LNCAP (cell line): Measurements from ENCODE around the gene ETDC.

Experiments
- TF ChIP-seq, protein P1 (sequence below): fragments of 450-650 bp; IDR thresholded peaks from 2 replicates; pipeline ENCODE4 v1.5.1; 2017; ENCODE audit warnings: mild to moderate bottlenecking

ETDC gene

DNA sequence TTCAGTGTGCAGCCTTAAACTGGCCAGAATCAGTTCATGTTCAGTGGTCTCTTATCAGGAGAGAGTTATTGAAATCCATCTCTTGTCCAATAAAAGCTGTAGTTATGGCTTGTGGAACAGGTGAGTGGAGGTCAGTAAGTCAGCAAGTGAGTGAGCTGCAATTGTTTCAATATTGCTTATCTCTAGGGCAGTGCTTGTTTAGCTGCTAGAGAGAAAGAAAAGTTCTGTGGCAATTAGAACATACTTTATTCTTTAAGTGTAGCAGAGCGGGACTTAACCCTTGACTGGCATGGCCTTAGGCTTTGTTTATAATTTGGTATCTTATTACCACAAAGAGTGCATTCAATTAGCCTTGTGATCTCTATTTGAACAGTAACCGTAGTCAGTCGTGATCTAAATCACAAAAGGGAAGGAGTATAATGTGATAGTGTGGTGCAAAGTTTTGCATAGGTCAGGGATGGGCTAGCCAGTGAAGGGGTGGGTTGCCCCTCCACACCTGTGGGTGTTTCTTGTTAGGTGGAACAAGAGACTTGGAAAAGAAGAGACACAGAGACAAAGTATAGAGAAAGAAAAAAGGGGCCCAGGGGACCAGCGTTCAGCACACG, 6.9 kb upstream of the ETDC start:
- TF ChIP-seq, protein P1, sequence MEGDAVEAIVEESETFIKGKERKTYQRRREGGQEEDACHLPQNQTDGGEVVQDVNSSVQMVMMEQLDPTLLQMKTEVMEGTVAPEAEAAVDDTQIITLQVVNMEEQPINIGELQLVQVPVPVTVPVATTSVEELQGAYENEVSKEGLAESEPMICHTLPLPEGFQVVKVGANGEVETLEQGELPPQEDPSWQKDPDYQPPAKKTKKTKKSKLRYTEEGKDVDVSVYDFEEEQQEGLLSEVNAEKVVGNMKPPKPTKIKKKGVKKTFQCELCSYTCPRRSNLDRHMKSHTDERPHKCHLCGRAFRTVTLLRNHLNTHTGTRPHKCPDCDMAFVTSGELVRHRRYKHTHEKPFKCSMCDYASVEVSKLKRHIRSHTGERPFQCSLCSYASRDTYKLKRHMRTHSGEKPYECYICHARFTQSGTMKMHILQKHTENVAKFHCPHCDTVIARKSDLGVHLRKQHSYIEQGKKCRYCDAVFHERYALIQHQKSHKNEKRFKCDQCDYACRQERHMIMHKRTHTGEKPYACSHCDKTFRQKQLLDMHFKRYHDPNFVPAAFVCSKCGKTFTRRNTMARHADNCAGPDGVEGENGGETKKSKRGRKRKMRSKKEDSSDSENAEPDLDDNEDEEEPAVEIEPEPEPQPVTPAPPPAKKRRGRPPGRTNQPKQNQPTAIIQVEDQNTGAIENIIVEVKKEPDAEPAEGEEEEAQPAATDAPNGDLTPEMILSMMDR, result no peak

DNA sequence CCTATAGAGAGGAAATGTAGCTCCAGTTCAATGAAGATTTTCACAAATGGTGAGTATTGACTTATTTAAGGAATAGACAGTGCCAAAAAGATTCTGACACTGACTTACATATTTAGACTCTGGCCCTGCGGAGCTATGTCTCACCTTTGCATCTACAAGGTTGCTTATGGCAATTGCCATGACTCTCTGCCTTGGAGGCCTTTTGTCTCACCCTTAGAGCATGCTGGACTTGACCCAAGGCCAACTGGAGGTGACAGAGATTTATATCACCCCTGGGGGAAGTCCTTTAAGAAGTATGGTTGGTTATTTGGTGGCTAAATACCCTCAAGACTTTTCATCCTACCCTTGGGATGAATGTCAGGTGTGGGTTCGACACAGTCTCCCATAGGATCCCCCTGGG, 4.5 kb upstream of the ETDC start:
- TF ChIP-seq, protein P1, result no peak

DNA sequence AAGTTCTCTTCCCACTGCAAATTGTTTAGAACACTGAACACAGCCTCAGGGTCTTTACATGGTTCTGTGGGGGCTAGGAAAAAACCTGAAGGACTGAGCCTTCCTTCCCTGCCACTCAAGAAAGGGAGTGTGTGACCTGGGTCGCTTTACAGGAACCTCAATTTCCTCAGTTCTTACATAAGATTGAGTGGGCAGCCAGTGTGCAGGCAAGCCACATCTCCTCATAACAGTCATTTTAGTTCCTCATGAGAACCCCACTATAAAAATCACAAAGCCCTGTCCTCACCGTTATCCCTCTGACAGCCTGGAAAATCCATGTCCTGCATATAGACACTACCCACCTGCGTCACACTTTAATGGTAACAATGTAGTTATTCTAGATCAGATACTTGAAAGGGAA, 2.1 kb upstream of the ETDC start:
- TF ChIP-seq, protein P1, result no peak

DNA sequence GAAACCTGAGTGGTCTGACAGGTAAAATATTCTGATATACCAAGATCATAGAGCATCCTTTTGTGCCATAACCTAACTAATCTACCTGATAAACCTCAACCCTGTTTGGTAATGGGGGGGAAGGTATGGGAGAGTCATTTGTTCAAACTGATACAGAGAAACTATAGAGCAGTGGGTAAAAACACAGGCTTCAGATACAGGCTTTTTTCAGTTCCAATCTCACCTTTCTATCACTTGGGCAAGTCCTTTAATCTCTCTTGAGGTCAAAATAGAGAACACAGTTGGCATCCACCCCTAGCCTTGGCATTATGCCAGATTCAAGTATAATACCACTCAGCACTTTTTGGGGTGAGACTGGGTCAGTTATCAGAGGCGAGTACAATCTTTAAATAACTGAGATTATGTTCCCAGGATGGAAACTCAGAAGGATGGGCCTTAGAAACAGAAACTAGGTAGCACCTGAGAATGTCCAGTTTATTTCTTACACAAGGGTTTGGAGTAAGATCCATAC, 880 bp upstream of the ETDC start:
- TF ChIP-seq, protein P1, result no peak

DNA sequence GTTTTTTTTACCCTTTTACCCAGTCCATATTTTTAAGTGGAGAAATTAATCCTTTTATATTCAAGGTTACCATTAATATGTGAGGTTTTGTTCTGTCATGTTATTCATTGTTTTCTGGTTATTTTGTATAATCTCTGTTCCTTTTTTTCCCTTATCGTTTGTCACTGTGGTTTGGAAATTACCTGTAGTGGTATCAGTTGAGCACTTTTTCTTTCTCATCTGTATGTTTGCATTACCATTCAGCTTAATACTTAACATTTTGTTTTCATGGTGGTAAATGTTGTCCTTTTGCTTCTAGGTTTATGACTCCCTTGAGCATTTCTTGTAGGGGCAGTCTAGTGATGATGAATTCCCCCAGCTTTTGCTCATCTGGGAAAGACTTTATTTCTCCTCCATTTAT, 6.6 kb downstream of the ETDC start:
- TF ChIP-seq, protein P1, result no peak

DNA sequence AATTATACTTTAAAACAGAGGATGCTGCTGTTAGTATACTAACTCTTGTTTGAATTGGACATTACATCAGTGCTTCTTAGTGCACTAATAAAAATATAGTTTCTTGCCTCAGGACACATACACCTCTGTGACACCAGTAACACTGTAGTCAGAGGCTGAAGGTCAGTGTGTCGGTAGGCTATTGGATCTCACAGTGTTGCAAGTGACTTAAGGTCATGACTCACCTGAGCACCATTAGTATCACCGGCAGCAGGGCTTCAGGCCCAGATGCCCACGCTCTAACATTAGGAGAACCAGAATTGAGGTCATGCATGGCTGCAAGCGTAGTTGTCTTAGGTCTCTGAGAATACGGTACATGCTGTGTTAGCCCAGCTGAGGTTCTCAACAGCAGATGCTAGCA, 15.2 kb downstream of the ETDC start:
- TF ChIP-seq, protein P1, result no peak

DNA sequence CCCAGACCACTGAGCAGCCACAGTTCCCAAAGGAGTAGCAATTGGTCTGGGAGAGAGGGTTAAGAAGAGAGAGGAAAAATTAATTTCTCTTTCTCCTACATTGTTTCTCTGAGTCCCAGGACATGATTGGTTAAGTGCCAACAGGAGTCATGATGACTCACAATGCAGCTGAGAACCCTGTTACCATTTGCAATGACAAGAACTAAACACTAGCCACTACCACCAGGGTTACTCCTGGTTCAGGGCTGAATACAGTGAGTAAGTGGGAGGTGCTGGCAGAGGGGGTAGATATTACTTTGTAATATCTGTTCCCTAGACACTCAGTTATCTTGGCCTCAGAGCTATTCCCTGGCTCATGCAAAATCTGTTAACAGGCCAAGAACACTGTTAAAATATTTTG, 18.0 kb downstream of the ETDC start:
- TF ChIP-seq, protein P1, result no peak

DNA sequence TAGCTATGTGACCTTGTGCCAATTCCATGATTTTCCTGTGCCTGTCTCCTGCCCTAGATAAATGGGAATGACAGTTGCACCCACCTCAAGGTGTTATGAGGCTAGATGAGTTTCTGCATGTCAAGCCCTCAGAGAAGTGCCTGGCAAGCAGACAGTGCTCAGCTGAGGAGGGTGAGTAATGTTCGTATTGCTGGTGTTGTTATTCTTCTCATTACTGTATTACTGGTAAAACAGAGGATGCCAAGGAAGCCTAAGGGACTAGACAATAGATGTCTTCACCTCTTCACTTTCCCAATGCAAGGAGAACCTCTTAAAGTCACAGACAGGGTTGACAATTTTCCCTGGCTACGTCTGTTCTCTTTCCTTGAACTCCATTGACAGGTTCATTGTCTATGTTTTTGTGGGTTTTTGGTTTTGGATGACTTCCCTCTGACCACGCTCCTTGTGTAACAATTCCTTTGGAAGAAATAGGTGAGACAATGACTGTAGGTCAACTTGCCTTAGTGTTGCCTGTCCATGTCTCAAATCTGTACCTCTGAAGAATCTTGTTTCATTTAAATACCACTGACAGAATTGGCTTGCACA, 19.2 kb downstream of the ETDC start:
- TF ChIP-seq, protein P1, result no peak
